Suprapubic skin (tissue), 4 donors: ENCODE data around the gene EDC4. TPM values are rescaled to one million over a fixed set of nuclear protein-coding genes. Genes with fewer than 3 reads are reported as not detected.
A peak's percentile ranks its signal among the peaks of the same experiment; 100 is the strongest.

Experiments
- DNase-seq, 2 donors: peaks; one replicate each; pipeline ENCODE4 v3.0.0-alpha.2; 2019; ENCODE audit warnings: low spot score in 2 of 2
- H3K27ac ChIP-seq: fragments of 200-600 bp; sonication (generic); one replicate; pipeline ENCODE4 v1.5.1; 2019
- H3K27me3 ChIP-seq: fragments of 200-600 bp; sonication (generic); one replicate; pipeline ENCODE4 v1.5.1; 2019
- H3K36me3 ChIP-seq: fragments of 200-600 bp; sonication (generic); one replicate; pipeline ENCODE4 v1.5.1; 2019
- H3K4me1 ChIP-seq: fragments of 200-600 bp; sonication (generic); one replicate; pipeline ENCODE4 v1.5.1; 2019
- H3K4me3 ChIP-seq: fragments of 200-600 bp; sonication (generic); one replicate; pipeline ENCODE4 v1.5.1; 2019; ENCODE audit warnings: mild to moderate bottlenecking
- H3K9me3 ChIP-seq: fragments of 200-600 bp; sonication (generic); one replicate; pipeline ENCODE4 v1.5.1; 2019
- EP300 ChIP-seq: sonication (generic); formaldehyde crosslinking; IDR thresholded peaks from one replicate; pipeline ENCODE4 v1.6.1; 2017; ENCODE audit warnings: antibody characterized with exemption
- POLR2A ChIP-seq, 2 donors: fragments of 450-650 bp; IDR thresholded peaks; one replicate each; pipeline ENCODE4 v1.6.1; 2017; ENCODE audit warnings: antibody characterized with exemption in 2 of 2, mild to moderate bottlenecking in 2 of 2, moderate library complexity in 2 of 2
- POLR2AphosphoS5 ChIP-seq, 3 donors: sonication (generic); formaldehyde crosslinking; IDR thresholded peaks; one replicate each; pipeline ENCODE4 v1.6.1; 2017; ENCODE audit warnings: antibody characterized with exemption in 3 of 3
- WGBS: methylation state at CpG from one replicate; pipeline ENCODE4 v1.1.5; 2018; 5-methylcytosine and 5-hydroxymethylcytosine counted together
- total RNA-seq, 4 donors: library from RNA; depleted of rRNA; stranded (reverse); fragments of >200 nt; gene quantifications; one replicate each; pipeline ENCODE4 v1.1.0, GENCODE V29; 2016
- TF ChIP-seq, protein P1 (sequence below), 2 donors: fragments of 200-600 bp in 1 of 2; fragments of 450-650 bp in 1 of 2; sonication (generic) in 1 of 2; IDR thresholded peaks; one replicate each; pipeline ENCODE4 v1.5.1; 2016 to 2019; ENCODE audit warnings: antibody characterized with exemption in 2 of 2, mild to moderate bottlenecking in 1 of 2, moderate library complexity in 1 of 2

Gene EDC4, protein sequence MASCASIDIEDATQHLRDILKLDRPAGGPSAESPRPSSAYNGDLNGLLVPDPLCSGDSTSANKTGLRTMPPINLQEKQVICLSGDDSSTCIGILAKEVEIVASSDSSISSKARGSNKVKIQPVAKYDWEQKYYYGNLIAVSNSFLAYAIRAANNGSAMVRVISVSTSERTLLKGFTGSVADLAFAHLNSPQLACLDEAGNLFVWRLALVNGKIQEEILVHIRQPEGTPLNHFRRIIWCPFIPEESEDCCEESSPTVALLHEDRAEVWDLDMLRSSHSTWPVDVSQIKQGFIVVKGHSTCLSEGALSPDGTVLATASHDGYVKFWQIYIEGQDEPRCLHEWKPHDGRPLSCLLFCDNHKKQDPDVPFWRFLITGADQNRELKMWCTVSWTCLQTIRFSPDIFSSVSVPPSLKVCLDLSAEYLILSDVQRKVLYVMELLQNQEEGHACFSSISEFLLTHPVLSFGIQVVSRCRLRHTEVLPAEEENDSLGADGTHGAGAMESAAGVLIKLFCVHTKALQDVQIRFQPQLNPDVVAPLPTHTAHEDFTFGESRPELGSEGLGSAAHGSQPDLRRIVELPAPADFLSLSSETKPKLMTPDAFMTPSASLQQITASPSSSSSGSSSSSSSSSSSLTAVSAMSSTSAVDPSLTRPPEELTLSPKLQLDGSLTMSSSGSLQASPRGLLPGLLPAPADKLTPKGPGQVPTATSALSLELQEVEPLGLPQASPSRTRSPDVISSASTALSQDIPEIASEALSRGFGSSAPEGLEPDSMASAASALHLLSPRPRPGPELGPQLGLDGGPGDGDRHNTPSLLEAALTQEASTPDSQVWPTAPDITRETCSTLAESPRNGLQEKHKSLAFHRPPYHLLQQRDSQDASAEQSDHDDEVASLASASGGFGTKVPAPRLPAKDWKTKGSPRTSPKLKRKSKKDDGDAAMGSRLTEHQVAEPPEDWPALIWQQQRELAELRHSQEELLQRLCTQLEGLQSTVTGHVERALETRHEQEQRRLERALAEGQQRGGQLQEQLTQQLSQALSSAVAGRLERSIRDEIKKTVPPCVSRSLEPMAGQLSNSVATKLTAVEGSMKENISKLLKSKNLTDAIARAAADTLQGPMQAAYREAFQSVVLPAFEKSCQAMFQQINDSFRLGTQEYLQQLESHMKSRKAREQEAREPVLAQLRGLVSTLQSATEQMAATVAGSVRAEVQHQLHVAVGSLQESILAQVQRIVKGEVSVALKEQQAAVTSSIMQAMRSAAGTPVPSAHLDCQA (N-terminal part only)
- 100 to 1,000 TPM in 1 of 4 donors, 10 to 100 TPM in 3; 59.5 to 110 (median 68.0) TPM for total RNA-seq

DNA sequence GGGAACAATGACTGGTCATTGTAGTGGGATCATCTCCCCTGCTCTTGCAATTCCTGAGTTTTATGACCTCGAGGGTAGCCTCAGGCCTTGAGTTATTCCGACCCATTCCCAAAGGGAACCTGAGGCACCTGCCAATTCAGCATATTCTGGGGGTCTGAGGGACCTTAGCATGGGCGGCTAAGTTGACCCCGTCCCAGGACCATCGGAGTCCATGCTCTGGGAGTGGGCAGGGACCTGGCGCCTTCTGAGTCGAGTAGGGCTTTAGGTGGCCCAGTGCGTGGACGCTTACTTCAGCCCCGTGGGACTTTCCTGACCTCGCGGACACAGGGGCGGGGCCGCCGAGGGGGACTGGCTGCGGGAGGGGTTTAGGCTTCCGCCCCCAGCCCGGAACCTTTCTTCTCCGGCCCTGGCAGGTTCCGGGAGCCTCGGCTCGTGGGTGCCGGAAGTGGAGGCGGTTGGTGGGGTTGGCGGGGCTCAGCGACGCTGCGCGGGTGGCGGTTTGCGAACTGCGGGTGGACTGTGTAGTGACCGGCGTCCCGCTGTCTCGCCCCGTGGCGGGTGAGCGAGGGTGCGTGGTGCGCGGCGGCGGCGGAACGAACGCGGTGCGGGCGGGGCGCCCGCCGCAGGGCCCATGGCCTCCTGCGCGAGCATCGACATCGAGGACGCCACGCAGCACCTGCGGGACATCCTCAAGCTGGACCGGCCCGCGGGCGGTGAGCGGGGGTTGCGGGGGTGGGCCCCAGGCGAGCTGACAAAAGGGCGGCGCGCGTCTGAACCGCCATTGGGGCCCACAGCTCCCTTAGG is at the start of gene EDC4:
EDC4 (plus strand) TSS at position 422 of the 804 bp plus-strand sequence; CDS start at position 632, 210 bp downstream.
- WGBS = 10% methylated on average over 6 of the region's 72 CpGs
- Histone ChIP-seq H3K27ac (peak within 1 kb of the TSS; percentile 91), H3K9me3 (no peaks in the 10 kb centered on the region), H3K27me3 (no peaks in the 10 kb centered on the region), H3K4me3 (peak within 1 kb of the TSS; percentile 100), H3K36me3 (peaks cover 49% of the 10 kb centered on the region), H3K4me1 (peaks cover 38% of the 10 kb centered on the region)
- TF ChIP-seq POLR2A (IDR thresholded peaks at IDR 0.05) (peak; percentile 8 to 53), POLR2AphosphoS5 (IDR thresholded peaks at IDR 0.05) (peak; percentile 44 to 95 (median 74))
- TF ChIP-seq, protein P1, sequence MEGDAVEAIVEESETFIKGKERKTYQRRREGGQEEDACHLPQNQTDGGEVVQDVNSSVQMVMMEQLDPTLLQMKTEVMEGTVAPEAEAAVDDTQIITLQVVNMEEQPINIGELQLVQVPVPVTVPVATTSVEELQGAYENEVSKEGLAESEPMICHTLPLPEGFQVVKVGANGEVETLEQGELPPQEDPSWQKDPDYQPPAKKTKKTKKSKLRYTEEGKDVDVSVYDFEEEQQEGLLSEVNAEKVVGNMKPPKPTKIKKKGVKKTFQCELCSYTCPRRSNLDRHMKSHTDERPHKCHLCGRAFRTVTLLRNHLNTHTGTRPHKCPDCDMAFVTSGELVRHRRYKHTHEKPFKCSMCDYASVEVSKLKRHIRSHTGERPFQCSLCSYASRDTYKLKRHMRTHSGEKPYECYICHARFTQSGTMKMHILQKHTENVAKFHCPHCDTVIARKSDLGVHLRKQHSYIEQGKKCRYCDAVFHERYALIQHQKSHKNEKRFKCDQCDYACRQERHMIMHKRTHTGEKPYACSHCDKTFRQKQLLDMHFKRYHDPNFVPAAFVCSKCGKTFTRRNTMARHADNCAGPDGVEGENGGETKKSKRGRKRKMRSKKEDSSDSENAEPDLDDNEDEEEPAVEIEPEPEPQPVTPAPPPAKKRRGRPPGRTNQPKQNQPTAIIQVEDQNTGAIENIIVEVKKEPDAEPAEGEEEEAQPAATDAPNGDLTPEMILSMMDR (IDR thresholded peaks at IDR 0.05) = no peak
- peak; percentile 93 to 94 for DNase-seq

DNA sequence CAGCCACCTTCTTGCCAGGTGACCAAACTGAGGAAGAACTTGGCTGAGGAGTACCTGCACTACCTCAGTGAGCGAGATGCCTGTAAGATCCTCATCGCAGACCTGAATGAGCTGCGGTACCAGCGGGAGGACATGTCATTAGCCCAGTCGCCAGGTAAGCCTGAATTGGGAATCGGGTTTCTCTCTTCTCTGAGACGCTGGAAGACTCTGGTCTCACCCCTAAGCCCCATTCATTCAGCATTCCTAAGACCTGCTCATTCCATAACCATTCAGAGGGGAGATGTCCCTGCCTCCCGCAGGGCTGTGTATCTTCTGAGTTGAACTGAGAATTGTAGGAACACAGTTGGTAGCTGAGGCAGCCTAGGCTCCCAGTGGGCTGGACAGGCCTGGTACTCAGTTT is 47.7 kb upstream of the EDC4 start:
- no peak overlapping the region for H3K4me3 ChIP-seq
- H3K27ac ChIP-seq = no peak overlapping the region
- H3K9me3 ChIP-seq = no peaks in the 10 kb centered on the region
- peaks cover 37% of the 10 kb centered on the region for H3K36me3 ChIP-seq
- no peak for DNase-seq
- no peaks in the 10 kb centered on the region for H3K27me3 ChIP-seq
- no peaks in the 10 kb centered on the region for H3K4me1 ChIP-seq
- WGBS = 87% methylated on average over 8 of the region's 8 CpGs
- TF ChIP-seq POLR2AphosphoS5 (IDR thresholded peaks at IDR 0.05) = no peak
- no peak for TF ChIP-seq POLR2A (IDR thresholded peaks at IDR 0.05)
- no peak for TF ChIP-seq EP300
- TF ChIP-seq, protein P1 (IDR thresholded peaks at IDR 0.05) = no peak

DNA sequence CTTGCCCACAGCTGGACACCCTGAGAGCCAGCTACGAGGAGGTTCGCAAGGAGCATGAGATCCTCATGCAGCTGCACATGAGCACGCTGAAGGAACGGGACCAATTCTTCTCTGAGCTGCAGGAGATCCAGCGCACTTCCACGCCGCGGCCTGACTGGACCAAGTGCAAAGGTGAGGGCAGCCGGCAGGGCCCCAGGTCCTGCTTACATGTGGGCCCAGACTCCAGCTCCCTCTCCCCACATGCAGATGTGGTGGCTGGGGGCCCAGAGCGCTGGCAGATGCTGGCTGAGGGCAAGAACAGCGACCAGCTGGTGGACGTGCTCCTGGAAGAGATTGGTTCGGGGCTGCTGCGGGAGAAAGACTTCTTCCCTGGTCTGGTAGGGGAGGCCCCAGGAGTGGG is 46.9 kb upstream of the EDC4 start:
- Histone ChIP-seq H3K4me3 (no peak overlapping the region), H3K4me1 (no peaks in the 10 kb centered on the region), H3K9me3 (no peaks in the 10 kb centered on the region), H3K27me3 (no peaks in the 10 kb centered on the region), H3K27ac (no peak overlapping the region), H3K36me3 (peaks cover 44% of the 10 kb centered on the region)
- WGBS = no CpG with 5 or more reads among the region's 14 CpGs
- no peak for DNase-seq
- TF ChIP-seq, protein P1 (IDR thresholded peaks at IDR 0.05) = no peak
- no peak for TF ChIP-seq POLR2A (IDR thresholded peaks at IDR 0.05)
- no peak for TF ChIP-seq POLR2AphosphoS5 (IDR thresholded peaks at IDR 0.05)
- no peak for TF ChIP-seq EP300

DNA sequence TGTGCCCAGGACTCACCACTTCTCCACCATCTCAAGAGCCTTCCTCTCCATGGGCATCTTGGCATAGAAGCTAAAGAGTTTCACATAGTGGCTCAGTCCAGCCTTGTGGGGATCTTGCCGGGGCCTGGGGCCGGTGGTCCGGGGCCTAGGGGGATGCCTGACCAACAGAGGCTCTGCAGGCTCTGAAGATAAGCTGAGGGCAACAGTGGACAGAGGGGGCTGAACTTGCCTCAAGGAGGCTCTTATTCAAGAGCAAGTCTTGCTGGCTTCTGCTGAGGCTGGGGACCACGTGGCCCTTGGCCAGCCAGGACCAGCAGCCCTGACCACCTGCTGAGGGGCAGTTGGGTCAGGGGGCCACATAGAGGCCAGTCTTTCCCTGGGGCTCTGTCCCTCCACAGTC is 44.2 kb upstream of the EDC4 start:
- Histone ChIP-seq H3K4me1 (peaks cover 17% of the 10 kb centered on the region), H3K4me3 (no peak overlapping the region), H3K36me3 (peaks cover 55% of the 10 kb centered on the region), H3K27me3 (no peaks in the 10 kb centered on the region), H3K9me3 (no peaks in the 10 kb centered on the region), H3K27ac (no peak overlapping the region)
- TF ChIP-seq, protein P1 (IDR thresholded peaks at IDR 0.05) = no peak
- TF ChIP-seq EP300 (no peak), POLR2AphosphoS5 (IDR thresholded peaks at IDR 0.05) (no peak), POLR2A (IDR thresholded peaks at IDR 0.05) (no peak)
- no peak for DNase-seq
- WGBS = 94% methylated on average over 2 of the region's 4 CpGs
